Esophagus (tissue), 2 donors: ENCODE results near the gene PTPRT. TPM values are rescaled to one million over a fixed set of nuclear protein-coding genes. Genes with fewer than 3 reads are reported as not detected.

Experiments used
- H3K27ac ChIP-seq, 2 donors: one replicate each; pipeline ENCODE4 v1.5.1; 2013; ENCODE audit warnings: low read depth in 2 of 2, mild to moderate bottlenecking in 2 of 2, inconsistent platforms in 1 of 2, low read length in 1 of 2, moderate library complexity in 1 of 2
- H3K27me3 ChIP-seq, 2 donors: one replicate each; pipeline ENCODE4 v1.6.1; 2013; ENCODE audit warnings: low read length in 2 of 2, control low read depth in 1 of 2, mild to moderate bottlenecking in 1 of 2; ENCODE audit not compliant: insufficient read depth in 2 of 2, control insufficient read depth in 1 of 2
- H3K36me3 ChIP-seq, 2 donors: one replicate each; pipeline ENCODE4 v1.6.1; 2013; ENCODE audit warnings: low read length in 1 of 2; ENCODE audit not compliant: control insufficient read depth in 2 of 2, insufficient read depth in 2 of 2
- H3K4me1 ChIP-seq, 2 donors: one replicate each; pipeline ENCODE4 v1.6.1; 2013; ENCODE audit warnings: low read length in 1 of 2; ENCODE audit not compliant: control insufficient read depth in 2 of 2, insufficient read depth in 2 of 2
- H3K4me3 ChIP-seq, 2 donors: one replicate each; pipeline ENCODE4 v1.5.1; 2013; ENCODE audit warnings: low read length in 2 of 2, mild to moderate bottlenecking in 2 of 2, low read depth in 1 of 2, moderate library complexity in 1 of 2
- H3K9me3 ChIP-seq, 2 donors: one replicate each; pipeline ENCODE4 v1.6.1; 2013; ENCODE audit warnings: mild to moderate bottlenecking in 2 of 2, low read depth in 1 of 2, low read length in 1 of 2, moderate library complexity in 1 of 2; ENCODE audit not compliant: control insufficient read depth in 2 of 2, insufficient read depth in 1 of 2
- WGBS, 2 donors: extraction: QIAGEN DNeasy Blood & Tissue Kit; methylation state at CpG; one replicate each; pipeline ENCODE4 v1.1.7; 2013; 5-methylcytosine and 5-hydroxymethylcytosine counted together
- polyA plus RNA-seq, 2 donors: library from polyadenylated mRNA; stranded (reverse); fragments of 200-250 nt; gene quantifications; one replicate each; pipeline ENCODE4 v1.2.3, GENCODE V29; 2013
- donor health status: healthy with polysubstance abuse.
- donor health status: Bipolar disorder and iron deficiency.

PTPRT gene
- polyA plus RNA-seq, 2 donors = under 0.01 TPM

- Histone ChIP-seq H3K4me3 (no peak overlapping the region), H3K27me3 (no peaks in the 10 kb centered on the region), H3K4me1 (no peaks in the 10 kb centered on the region), H3K27ac (no peak overlapping the region), H3K36me3 (no peaks in the 10 kb centered on the region), H3K9me3 (peaks cover 0 to 3% of the 10 kb centered on the region in 2 donors)
- WGBS, 2 donors = 77 to 94% methylated on average over 2 of the region's 2 CpGs
These were observed 38.5 kb downstream of the PTPRT start for GRCh38 chr20:43151256-43151655.

- 56 to 58% methylated on average over 2 of the region's 2 CpGs for WGBS, 2 donors
These were observed 49.0 kb downstream of the PTPRT start for GRCh38 chr20:43140726-43141125.

GRCh38 chr20:43138061-43138770 lies 51.5 kb downstream of the PTPRT start:
- Histone ChIP-seq H3K4me3 (no peak overlapping the region), H3K36me3 (no peaks in the 10 kb centered on the region), H3K27me3 (no peaks in the 10 kb centered on the region), H3K9me3 (peaks cover 0 to 4% of the 10 kb centered on the region in 2 donors), H3K4me1 (no peaks in the 10 kb centered on the region), H3K27ac (no peak overlapping the region)
- WGBS, 2 donors = 75 to 77% methylated on average over 17 of the region's 17 CpGs

More at GRCh38 chr20:43140726-43141125, 49.0 kb downstream of the PTPRT start:
- Histone ChIP-seq H3K9me3 (peaks cover 0 to 4% of the 10 kb centered on the region in 2 donors), H3K27me3 (no peaks in the 10 kb centered on the region), H3K27ac (no peak overlapping the region), H3K4me3 (no peak overlapping the region), H3K4me1 (no peaks in the 10 kb centered on the region), H3K36me3 (no peaks in the 10 kb centered on the region)

- H3K27me3 ChIP-seq = no peaks in the 10 kb centered on the region
- H3K27ac ChIP-seq = no peak overlapping the region
- no peak overlapping the region for H3K4me3 ChIP-seq
- no peaks in the 10 kb centered on the region for H3K4me1 ChIP-seq
- WGBS, 2 donors = 75 to 76% methylated on average over 1 of the region's 1 CpG
- H3K36me3 ChIP-seq = no peaks in the 10 kb centered on the region
- H3K9me3 ChIP-seq = peaks cover 0 to 4% of the 10 kb centered on the region in 2 donors
These were observed 52.5 kb downstream of the PTPRT start for GRCh38 chr20:43137160-43137559.

- no peak overlapping the region for H3K4me3 ChIP-seq
- no peaks in the 10 kb centered on the region for H3K9me3 ChIP-seq
- no peaks in the 10 kb centered on the region for H3K36me3 ChIP-seq
- no peaks in the 10 kb centered on the region for H3K27me3 ChIP-seq
- no peaks in the 10 kb centered on the region for H3K4me1 ChIP-seq
- 67 to 70% methylated on average over 5 of the region's 5 CpGs for WGBS, 2 donors
- H3K27ac ChIP-seq = no peak overlapping the region
These were observed 65.5 kb downstream of the PTPRT start for GRCh38 chr20:43124241-43124640.

GRCh38 chr20:43123180-43123579 lies 66.5 kb downstream of the PTPRT start:
- Histone ChIP-seq H3K4me3 (no peak overlapping the region), H3K27me3 (no peaks in the 10 kb centered on the region), H3K27ac (no peak overlapping the region), H3K4me1 (no peaks in the 10 kb centered on the region), H3K9me3 (no peaks in the 10 kb centered on the region), H3K36me3 (no peaks in the 10 kb centered on the region)
- WGBS, 2 donors = 54 to 57% methylated on average over 2 of the region's 2 CpGs

- WGBS, 2 donors = 70 to 76% methylated on average over 2 of the region's 2 CpGs
- no peaks in the 10 kb centered on the region for H3K27me3 ChIP-seq
- no peaks in the 10 kb centered on the region for H3K36me3 ChIP-seq
- H3K27ac ChIP-seq = no peak overlapping the region
- H3K4me3 ChIP-seq = no peak overlapping the region
- no peaks in the 10 kb centered on the region for H3K9me3 ChIP-seq
- no peaks in the 10 kb centered on the region for H3K4me1 ChIP-seq
These were observed 70.0 kb downstream of the PTPRT start for GRCh38 chr20:43119720-43120119.

- no peaks in the 10 kb centered on the region for H3K36me3 ChIP-seq
- no peaks in the 10 kb centered on the region for H3K4me1 ChIP-seq
- no peak overlapping the region for H3K27ac ChIP-seq
- no peaks in the 10 kb centered on the region for H3K27me3 ChIP-seq
- peaks cover 2% of the 10 kb centered on the region in 2 donors for H3K9me3 ChIP-seq
- no peak overlapping the region for H3K4me3 ChIP-seq
- WGBS, 2 donors = 53 to 61% methylated on average over 5 of the region's 5 CpGs
These were observed 87.3 kb downstream of the PTPRT start for GRCh38 chr20:43102394-43102793.

- Histone ChIP-seq H3K4me1 (no peaks in the 10 kb centered on the region), H3K36me3 (no peaks in the 10 kb centered on the region), H3K4me3 (no peak overlapping the region), H3K27ac (no peak overlapping the region), H3K9me3 (peaks cover 0 to 2% of the 10 kb centered on the region in 2 donors), H3K27me3 (no peaks in the 10 kb centered on the region)
- WGBS, 2 donors = 65 to 69% methylated on average over 5 of the region's 5 CpGs
These were observed 92.8 kb downstream of the PTPRT start for GRCh38 chr20:43096931-43097260.
